ENCODE results near the gene GON4L.

The GON4L gene

DNA sequence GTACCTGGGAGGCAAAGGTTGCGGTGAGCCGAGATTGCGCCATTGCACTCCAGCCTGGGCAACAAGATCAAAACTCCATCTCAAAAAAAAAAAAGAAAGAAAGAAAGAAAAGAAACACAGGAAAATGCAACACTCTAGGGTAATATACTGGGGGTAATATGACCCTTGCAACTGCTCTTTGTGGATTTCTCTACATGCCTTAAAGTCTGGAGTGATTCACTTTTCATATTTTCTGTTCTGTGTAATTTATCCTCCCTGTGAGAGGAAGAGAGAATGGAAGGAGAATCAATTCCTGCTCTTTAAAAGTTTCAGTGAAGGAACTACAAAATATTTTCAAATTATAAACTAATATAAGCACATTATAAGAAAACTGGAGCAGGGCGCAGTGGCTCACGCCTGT, 31.5 kb upstream of the GON4L start:
- Histone ChIP-seq H3K4me2 (ENCODE audit: low read length, poor library complexity, severe bottlenecking) (no peak overlapping the region), H3K9me3 (ENCODE audit: control insufficient read depth, low read length) (no peaks in the 10 kb centered on the region), H3K79me1 (replicated peaks; ENCODE audit: low read length, poor library complexity, severe bottlenecking) (no peaks in the 10 kb centered on the region), H3K9ac (ENCODE audit: low read length) (no peak overlapping the region), H3K4me3 (ENCODE audit: insufficient read depth in 1 of 2, low read depth in 1 of 2, low read length in 2 of 2) (no peak overlapping the region), H3K36me3 (ENCODE audit: control insufficient read depth in 1 of 2, insufficient read depth in 2 of 2, low read depth in 1 of 2, low read length in 2 of 2) (peaks cover 0 to 5% of the 10 kb centered on the region in 2 experiments), H2BK120ac (ENCODE audit: low read depth, low read length) (no peak overlapping the region), H2BK15ac (ENCODE audit: low read depth, poor library complexity, severe bottlenecking) (no peak overlapping the region), H3K4me1 (ENCODE audit: control insufficient read depth, insufficient read depth, low read depth, low read length) (peaks cover 11% of the 10 kb centered on the region), H4K8ac (ENCODE audit: low read length) (no peak overlapping the region), H3K4ac (ENCODE audit: low read depth in 1 of 2, low read length in 2 of 2) (no peak overlapping the region), H4K91ac (ENCODE audit: low read length) (no peak overlapping the region), H2AFZ (ENCODE audit: low read depth, low read length) (no peak overlapping the region), H3K27me3 (ENCODE audit: control insufficient read depth in 1 of 2, insufficient read depth in 1 of 2, low read length in 2 of 2) (no peaks in the 10 kb centered on the region), H2BK12ac (ENCODE audit: low read length in 2 of 2) (no peak overlapping the region), H3K27ac (ENCODE audit: low read length, poor library complexity, severe bottlenecking) (no peak overlapping the region), H2BK5ac (ENCODE audit: low read depth, low read length, poor library complexity, severe bottlenecking) (no peak overlapping the region), H3K23ac (ENCODE audit: low read length in 2 of 2) (no peak overlapping the region), H3K18ac (ENCODE audit: low read depth in 1 of 2, low read length in 2 of 2) (no peak overlapping the region), H3K14ac (ENCODE audit: low read length in 2 of 2) (no peak overlapping the region), H2AK5ac (ENCODE audit: low read length, severe bottlenecking) (no peak overlapping the region)
- 100% methylated on average over 2 of the region's 5 CpGs for WGBS
- no peak for DNase-seq

DNA sequence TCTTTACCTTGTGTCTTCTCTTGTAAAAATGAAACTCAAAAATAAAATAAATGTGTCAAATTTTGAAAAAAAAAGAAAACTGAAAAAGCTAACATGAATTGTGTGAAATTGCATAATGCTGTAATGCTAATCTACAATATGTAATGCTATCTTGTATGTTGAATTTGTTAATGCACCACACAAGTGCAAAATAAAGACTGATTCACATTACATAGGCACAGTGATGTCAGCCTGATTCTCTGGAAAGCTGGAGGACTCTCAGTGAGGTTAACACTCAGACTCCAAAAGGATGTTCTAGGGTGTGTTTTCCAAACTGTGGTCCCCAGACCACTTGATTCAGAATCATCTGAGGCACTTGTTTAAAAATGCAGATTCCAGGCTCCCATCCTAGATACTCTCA, 28.0 kb upstream of the GON4L start:
- Histone ChIP-seq H3K9me3 (ENCODE audit: control insufficient read depth, low read length) (no peaks in the 10 kb centered on the region), H2AFZ (ENCODE audit: low read depth, low read length) (no peak overlapping the region), H3K4me3 (ENCODE audit: insufficient read depth in 1 of 2, low read depth in 1 of 2, low read length in 2 of 2) (no peak overlapping the region), H3K23ac (ENCODE audit: low read length in 2 of 2) (no peak overlapping the region), H2BK15ac (ENCODE audit: low read depth, poor library complexity, severe bottlenecking) (no peak overlapping the region), H3K14ac (ENCODE audit: low read length in 2 of 2) (no peak overlapping the region), H3K36me3 (ENCODE audit: control insufficient read depth in 1 of 2, insufficient read depth in 2 of 2, low read depth in 1 of 2, low read length in 2 of 2) (peaks cover 3 to 33% of the 10 kb centered on the region in 2 experiments), H2BK120ac (ENCODE audit: low read depth, low read length) (no peak overlapping the region), H3K9ac (ENCODE audit: low read length) (no peak overlapping the region), H3K4me2 (ENCODE audit: low read length, poor library complexity, severe bottlenecking) (no peak overlapping the region), H4K8ac (ENCODE audit: low read length) (no peak overlapping the region), H2BK12ac (ENCODE audit: low read length in 2 of 2) (no peak overlapping the region), H2BK5ac (ENCODE audit: low read depth, low read length, poor library complexity, severe bottlenecking) (no peak overlapping the region), H3K18ac (ENCODE audit: low read depth in 1 of 2, low read length in 2 of 2) (no peak overlapping the region), H3K4me1 (ENCODE audit: control insufficient read depth, insufficient read depth, low read depth, low read length) (peaks cover 5% of the 10 kb centered on the region), H2AK5ac (ENCODE audit: low read length, severe bottlenecking) (no peak overlapping the region), H3K27me3 (ENCODE audit: control insufficient read depth in 1 of 2, insufficient read depth in 1 of 2, low read length in 2 of 2) (no peaks in the 10 kb centered on the region), H4K91ac (ENCODE audit: low read length) (no peak overlapping the region), H3K79me1 (replicated peaks; ENCODE audit: low read length, poor library complexity, severe bottlenecking) (no peaks in the 10 kb centered on the region), H3K4ac (ENCODE audit: low read depth in 1 of 2, low read length in 2 of 2) (no peak overlapping the region), H3K27ac (ENCODE audit: low read length, poor library complexity, severe bottlenecking) (no peak overlapping the region)
- no peak for DNase-seq

DNA sequence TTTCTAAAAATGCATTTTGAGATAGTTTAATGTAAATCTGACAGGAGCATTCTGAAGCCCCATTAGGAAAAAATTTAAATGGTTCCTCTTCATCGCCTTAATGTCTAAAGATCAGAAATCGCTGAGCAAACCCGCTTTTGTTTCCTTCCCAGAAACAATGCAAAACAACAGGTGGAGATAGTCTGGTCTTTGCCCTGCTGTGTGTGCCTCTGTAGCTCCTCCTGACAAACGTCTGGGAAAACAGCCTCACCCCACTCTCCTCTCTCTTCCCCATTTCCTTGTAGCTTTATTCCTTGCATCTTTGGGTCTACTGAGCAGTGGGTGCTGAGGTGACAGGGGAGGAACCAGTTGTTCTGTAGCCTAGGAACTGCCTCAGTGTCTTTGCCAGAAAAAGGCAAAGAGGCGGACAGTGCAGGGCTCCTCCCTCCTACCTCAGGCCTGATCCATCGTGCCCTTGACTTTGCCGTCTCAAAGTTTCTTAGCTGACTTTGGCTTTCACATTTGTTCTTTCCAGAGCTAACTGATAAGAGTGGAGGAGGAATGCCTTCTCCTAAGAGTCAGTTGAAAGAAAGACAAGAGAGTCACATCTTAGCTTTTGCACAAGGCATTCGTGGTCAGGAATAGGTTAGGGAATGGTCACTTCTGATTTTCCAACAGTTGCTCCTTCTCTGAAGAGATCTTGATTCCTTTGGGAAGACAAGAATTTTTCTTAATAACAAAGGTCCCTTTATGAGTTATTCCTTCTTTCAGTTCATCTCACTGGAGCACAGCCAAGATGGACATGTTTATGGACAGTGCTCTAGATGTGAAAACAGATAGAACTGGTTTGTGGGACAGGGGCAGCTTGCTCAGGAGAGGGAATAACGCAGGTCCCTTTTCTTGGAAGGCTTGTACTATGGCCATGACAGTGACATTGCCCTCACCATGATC, 27.3 kb upstream of the GON4L start:
- no peak overlapping the region for H3K23ac ChIP-seq (ENCODE audit: low read length in 2 of 2)
- H3K18ac ChIP-seq (ENCODE audit: low read depth in 1 of 2, low read length in 2 of 2), result no peak overlapping the region
- no peak overlapping the region for H3K14ac ChIP-seq (ENCODE audit: low read length in 2 of 2)
- no peak overlapping the region for H3K9ac ChIP-seq (ENCODE audit: low read length)
- no peaks in the 10 kb centered on the region for H3K9me3 ChIP-seq (ENCODE audit: control insufficient read depth, low read length)
- no peak overlapping the region for H3K4me2 ChIP-seq (ENCODE audit: low read length, poor library complexity, severe bottlenecking)
- H4K8ac ChIP-seq (ENCODE audit: low read length), result no peak overlapping the region
- H2BK15ac ChIP-seq (ENCODE audit: low read depth, poor library complexity, severe bottlenecking), result no peak overlapping the region
- H2BK120ac ChIP-seq (ENCODE audit: low read depth, low read length), result no peak overlapping the region
- no peak overlapping the region for H2AFZ ChIP-seq (ENCODE audit: low read depth, low read length)
- no peaks in the 10 kb centered on the region for H3K79me1 ChIP-seq (replicated peaks; ENCODE audit: low read length, poor library complexity, severe bottlenecking)
- H3K4me1 ChIP-seq (ENCODE audit: control insufficient read depth, insufficient read depth, low read depth, low read length), result peaks cover 5% of the 10 kb centered on the region
- H2BK5ac ChIP-seq (ENCODE audit: low read depth, low read length, poor library complexity, severe bottlenecking), result no peak overlapping the region
- 85% methylated on average over 9 of the region's 9 CpGs for WGBS
- H2AK5ac ChIP-seq (ENCODE audit: low read length, severe bottlenecking), result no peak overlapping the region
- peaks cover 3 to 33% of the 10 kb centered on the region in 2 experiments for H3K36me3 ChIP-seq (ENCODE audit: control insufficient read depth in 1 of 2, insufficient read depth in 2 of 2, low read depth in 1 of 2, low read length in 2 of 2)
- H2BK12ac ChIP-seq (ENCODE audit: low read length in 2 of 2), result no peak overlapping the region
- H3K27me3 ChIP-seq (ENCODE audit: control insufficient read depth in 1 of 2, insufficient read depth in 1 of 2, low read length in 2 of 2), result no peaks in the 10 kb centered on the region
- H3K4ac ChIP-seq (ENCODE audit: low read depth in 1 of 2, low read length in 2 of 2), result no peak overlapping the region
- H3K27ac ChIP-seq (ENCODE audit: low read length, poor library complexity, severe bottlenecking), result no peak overlapping the region
- H3K4me3 ChIP-seq (ENCODE audit: insufficient read depth in 1 of 2, low read depth in 1 of 2, low read length in 2 of 2), result no peak overlapping the region
- H4K91ac ChIP-seq (ENCODE audit: low read length), result no peak overlapping the region
- peak; percentile 28 for DNase-seq

DNA sequence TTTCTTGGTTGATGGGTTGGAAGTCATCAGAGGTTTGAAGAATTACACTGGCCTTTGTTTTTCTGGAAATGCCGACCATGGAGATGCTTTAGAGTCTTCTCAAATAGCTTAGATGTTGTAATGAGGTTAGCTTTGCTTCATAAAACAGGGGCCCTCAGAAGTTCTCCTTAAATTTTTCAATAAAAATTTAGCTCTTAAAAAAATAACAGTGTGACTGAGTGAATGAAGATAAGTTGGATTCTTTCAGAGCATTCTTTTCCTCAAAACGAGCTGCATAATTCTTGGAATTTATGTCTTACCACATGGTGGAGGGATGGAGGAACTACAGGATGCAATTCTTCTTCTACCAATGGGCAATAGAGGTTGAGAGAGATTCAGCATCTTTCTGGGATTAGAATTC, 25.8 kb upstream of the GON4L start:
- peaks cover 2% of the 10 kb centered on the region for H3K4me1 ChIP-seq (ENCODE audit: control insufficient read depth, insufficient read depth, low read depth, low read length)
- no peak overlapping the region for H4K91ac ChIP-seq (ENCODE audit: low read length)
- no peak overlapping the region for H2AK5ac ChIP-seq (ENCODE audit: low read length, severe bottlenecking)
- no peak overlapping the region for H2BK15ac ChIP-seq (ENCODE audit: low read depth, poor library complexity, severe bottlenecking)
- H3K79me1 ChIP-seq (replicated peaks; ENCODE audit: low read length, poor library complexity, severe bottlenecking), result no peaks in the 10 kb centered on the region
- no peak overlapping the region for H3K4me3 ChIP-seq (ENCODE audit: insufficient read depth in 1 of 2, low read depth in 1 of 2, low read length in 2 of 2)
- H3K18ac ChIP-seq (ENCODE audit: low read depth in 1 of 2, low read length in 2 of 2), result no peak overlapping the region
- H2BK12ac ChIP-seq (ENCODE audit: low read length in 2 of 2), result no peak overlapping the region
- H3K4ac ChIP-seq (ENCODE audit: low read depth in 1 of 2, low read length in 2 of 2), result no peak overlapping the region
- H4K8ac ChIP-seq (ENCODE audit: low read length), result no peak overlapping the region
- no peak overlapping the region for H3K27ac ChIP-seq (ENCODE audit: low read length, poor library complexity, severe bottlenecking)
- no peaks in the 10 kb centered on the region for H3K27me3 ChIP-seq (ENCODE audit: control insufficient read depth in 1 of 2, insufficient read depth in 1 of 2, low read length in 2 of 2)
- H3K4me2 ChIP-seq (ENCODE audit: low read length, poor library complexity, severe bottlenecking), result no peak overlapping the region
- no peak overlapping the region for H2BK5ac ChIP-seq (ENCODE audit: low read depth, low read length, poor library complexity, severe bottlenecking)
- H3K36me3 ChIP-seq (ENCODE audit: control insufficient read depth in 1 of 2, insufficient read depth in 2 of 2, low read depth in 1 of 2, low read length in 2 of 2), result peaks cover 3 to 32% of the 10 kb centered on the region in 2 experiments
- no peak overlapping the region for H2AFZ ChIP-seq (ENCODE audit: low read depth, low read length)
- no peak overlapping the region for H2BK120ac ChIP-seq (ENCODE audit: low read depth, low read length)
- no peak overlapping the region for H3K9ac ChIP-seq (ENCODE audit: low read length)
- no peak for DNase-seq
- no peak overlapping the region for H3K23ac ChIP-seq (ENCODE audit: low read length in 2 of 2)
- H3K14ac ChIP-seq (ENCODE audit: low read length in 2 of 2), result no peak overlapping the region
- H3K9me3 ChIP-seq (ENCODE audit: control insufficient read depth, low read length), result no peaks in the 10 kb centered on the region
- WGBS, result 93% methylated on average over 2 of the region's 2 CpGs

All from mesenchymal stem cell (in vitro differentiated cells and primary cell).